Uterus (tissue), 2 donors: Measurements from ENCODE around the gene CDCP2.

ENCODE experiments used
- CTCF ChIP-seq, 4 experiments: fragments of 200-600 bp in 2 of 4; fragments of 450-650 bp in 2 of 4; sonication (generic) in 2 of 4; IDR thresholded peaks; one replicate each; pipeline ENCODE4 v1.5.1; 2016 to 2019; ENCODE audit warnings: antibody characterized with exemption in 4 of 4, mild to moderate bottlenecking in 2 of 4, moderate library complexity in 1 of 4
- POLR2A ChIP-seq, 2 donors: fragments of 450-650 bp; IDR thresholded peaks; one replicate each; pipeline ENCODE4 v1.6.1; 2016; ENCODE audit warnings: antibody characterized with exemption in 2 of 2, mild to moderate bottlenecking in 1 of 2, moderate library complexity in 1 of 2

- TF ChIP-seq CTCF (IDR thresholded peaks at IDR 0.05) (no peak), POLR2A (IDR thresholded peaks at IDR 0.05) (no peak)
Observed at GRCh38 chr1:54152696-54153095, at the start of gene CDCP2.
